CD4-positive, alpha-beta T cell treated with Interleukin-15 for 4 hours (primary cell): ENCODE data around the gene P2RX5.
A peak's percentile ranks its signal among the peaks of the same experiment; 100 is the strongest.

Experiments used
- DNase-seq: peaks from one replicate; pipeline ENCODE4 v3.0.0-alpha.2; 2020; ENCODE audit warnings: low spot score

The P2RX5 gene

DNA sequence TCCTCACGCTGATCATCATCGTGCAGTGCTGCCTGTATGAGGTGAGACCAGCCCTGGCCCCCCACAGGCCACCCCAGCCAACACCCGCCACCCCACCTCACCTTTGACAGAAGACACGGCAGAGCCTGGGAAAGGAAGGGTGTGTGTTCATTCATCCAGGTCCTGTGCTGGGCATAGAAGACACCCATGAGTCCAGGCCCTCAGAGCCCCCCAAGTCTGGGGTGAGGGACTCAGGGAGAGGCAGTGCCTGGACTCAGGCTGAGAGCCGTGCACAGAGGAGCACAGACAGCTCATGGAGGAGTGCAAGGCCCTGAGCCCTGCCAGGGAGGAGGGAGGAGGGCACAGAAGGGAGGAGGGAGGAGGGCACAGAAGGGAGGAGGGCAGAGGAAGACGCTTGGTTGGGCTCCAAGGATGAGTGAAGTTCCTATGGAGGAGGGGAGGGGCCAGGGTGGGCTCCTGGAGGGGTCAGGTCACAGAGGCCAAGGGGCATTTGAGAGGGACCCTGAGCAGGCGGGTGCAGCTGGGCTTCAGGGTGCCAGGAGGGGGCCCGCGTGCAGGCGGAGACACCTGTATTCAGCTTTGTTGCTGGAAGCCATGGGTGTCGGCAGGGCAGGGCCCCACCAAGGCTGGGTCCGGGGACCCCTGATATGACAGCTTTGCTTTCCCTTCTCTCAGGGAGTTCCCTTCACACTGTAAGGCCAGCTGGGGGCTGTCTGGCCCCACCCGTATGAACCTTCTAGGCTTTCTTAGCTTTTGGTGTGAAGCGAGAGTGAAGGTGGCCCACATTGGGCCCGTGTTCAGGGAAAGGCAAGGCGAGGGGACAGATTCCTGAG lies 39.0 kb downstream of the P2RX5 start:
- no peak for DNase-seq

- no peak for DNase-seq
Measured at GRCh38 chr17:3656353-3656752, 39.6 kb downstream of the P2RX5 start.

GRCh38 chr17:3655766-3656165 lies 40.2 kb downstream of the P2RX5 start:
- no peak for DNase-seq

DNA sequence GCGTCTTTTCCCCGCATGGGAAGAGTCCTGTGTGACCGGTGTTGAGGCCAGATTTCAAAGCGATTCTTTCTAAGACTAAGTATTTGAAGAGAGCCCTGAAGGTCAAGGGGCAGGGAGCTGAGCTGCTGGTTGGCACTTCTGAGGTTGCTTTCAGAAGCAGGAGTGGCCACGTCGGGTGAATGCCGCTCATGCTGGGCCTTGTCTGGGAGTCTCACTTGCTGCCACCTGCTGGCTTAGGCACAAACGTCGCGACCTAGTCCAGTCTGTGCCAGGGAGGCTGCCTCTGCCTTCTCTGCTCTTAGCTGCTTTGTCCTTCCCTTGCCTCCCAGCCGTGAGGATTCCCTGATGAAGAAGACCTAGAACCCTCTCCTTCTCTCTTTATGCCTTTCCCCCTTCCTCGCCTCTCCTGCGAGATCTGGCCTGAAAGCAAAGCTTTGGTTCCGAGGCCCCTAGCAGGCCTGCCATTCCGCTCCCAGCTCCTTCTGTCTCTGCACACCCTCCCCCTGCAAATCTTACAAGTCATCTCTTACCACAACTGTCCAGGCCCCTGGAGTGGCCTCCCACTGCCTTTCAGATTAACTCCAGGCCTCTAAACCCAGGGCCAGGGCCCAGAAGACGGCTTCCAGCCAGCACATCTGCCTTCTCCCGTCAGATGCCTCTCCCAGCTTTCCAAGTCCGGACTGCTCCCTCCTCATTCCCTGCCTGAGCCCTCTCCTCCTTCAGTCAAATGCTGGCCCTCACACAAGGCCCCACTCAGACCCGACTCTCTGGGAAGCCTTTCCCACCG lies 48.0 kb downstream of the P2RX5 start:
- peak; percentile 15 for DNase-seq

DNA sequence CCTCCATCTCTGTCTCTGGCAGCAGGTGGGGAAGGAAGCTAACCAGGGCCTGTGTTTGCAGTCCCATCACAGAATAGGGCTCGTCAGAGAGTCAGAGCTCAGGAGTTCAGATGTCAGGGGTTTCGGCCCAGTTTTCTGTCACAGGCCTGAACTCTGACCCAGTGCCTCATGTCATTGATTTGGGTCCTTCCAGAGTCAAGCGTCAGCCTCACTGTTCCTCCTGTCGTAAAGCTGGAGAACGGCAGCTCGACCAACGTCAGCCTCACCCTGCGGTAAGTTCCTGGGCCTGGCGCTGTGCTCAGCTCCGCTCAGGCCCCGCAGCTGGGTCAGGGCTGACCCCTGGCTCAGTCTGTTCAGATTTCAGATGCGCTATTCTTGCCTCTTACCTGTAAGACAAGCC lies 48.7 kb downstream of the P2RX5 start:
- no peak for DNase-seq

GRCh38 chr17:3645310-3645709 lies 50.6 kb downstream of the P2RX5 start:
- DNase-seq: no peak

DNA sequence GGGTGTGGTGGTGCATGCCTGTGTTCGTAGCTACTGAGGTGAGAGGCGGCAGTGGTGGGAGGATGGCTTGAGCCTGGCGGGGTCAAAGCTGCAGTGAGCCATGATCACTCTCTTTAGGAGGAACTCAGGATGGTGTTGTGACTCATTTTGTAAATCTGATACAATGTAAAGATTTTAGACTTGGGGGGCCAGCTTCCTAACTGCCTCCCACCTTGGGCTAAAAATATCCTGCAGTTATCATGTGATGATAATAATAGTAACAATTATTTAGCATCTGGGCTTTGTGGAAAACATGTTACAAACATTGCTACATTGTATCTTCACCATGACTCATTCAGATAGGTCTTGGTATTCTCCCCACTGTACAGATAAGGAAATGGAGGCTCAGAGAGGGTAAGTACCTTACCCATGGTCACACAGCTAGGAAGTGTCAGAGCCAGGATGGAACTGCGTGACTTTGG lies 52.0 kb downstream of the P2RX5 start:
- no peak for DNase-seq

GRCh38 chr17:3641717-3642486 lies 54.1 kb downstream of the P2RX5 start:
- no peak for DNase-seq

DNA sequence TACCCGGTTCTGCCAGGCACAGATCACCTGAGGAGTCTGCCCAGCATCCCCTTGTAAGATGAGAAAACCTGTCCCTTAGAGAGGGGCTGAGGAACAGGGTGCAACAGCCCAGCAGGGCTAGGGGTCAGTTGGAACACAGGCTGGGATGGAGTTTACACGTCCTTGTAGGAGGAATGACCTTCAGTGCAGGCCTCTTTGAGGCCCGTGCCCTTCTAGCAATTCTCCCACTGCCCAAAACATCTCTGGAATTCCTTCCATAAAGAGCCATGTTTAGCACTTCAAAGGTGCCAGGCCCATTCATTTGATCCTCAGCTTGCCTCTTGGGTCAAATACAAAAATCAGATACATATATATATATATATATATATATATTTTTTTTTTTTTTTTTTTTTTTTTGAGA lies 54.9 kb downstream of the P2RX5 start:
- DNase-seq: no peak

GRCh38 chr17:3639981-3640596 lies 55.9 kb downstream of the P2RX5 start:
- no peak for DNase-seq

GRCh38 chr17:3636908-3637373 lies 59.0 kb downstream of the P2RX5 start:
- DNase-seq: no peak

DNA sequence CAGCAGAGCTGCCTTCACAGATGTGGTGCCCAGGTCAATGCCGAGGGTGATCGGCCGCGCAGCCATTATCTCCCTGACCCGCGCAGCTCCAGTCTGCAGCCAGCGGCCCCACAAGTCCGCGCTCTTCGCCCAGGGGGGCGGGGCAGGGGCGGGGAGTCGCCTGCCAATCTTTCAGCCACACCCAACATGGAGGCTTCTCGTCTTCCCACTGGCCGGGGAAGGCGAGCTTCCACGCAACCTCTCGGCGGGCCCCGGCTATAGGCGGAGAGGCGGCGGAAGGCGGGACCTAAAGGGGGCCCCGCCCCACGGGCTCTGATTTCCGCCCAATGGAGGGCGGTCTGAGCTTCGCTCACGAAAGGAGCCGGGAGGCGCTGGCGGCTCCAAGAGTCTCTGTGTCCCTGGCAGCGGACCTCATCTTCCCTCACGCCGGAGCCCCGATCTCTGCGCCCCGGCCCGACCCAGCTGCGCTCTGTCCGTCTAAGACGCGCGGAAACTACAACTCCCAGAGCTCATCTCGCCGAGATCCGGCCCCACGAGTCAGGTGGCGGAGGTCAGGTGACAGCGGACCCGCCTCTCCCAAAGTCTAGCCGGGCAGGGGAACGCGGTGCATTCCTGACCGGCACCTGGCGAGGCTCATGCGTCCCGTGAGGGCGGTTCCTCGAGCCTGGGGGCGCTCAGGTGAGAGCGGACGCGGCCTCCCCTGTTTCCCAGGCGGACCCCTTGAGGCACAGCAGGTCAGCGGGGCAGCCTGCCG lies 59.6 kb downstream of the P2RX5 start, which contains the start of the genes CTNS and SHPK:
Gene CTNS (plus strand): TSS at position 607 of the 754 bp plus-strand sequence. CDS start 3,447 bp downstream, outside the sequence.
Gene SHPK (minus strand): TSS at position 97 of the 754 bp plus-strand sequence. CDS start 31 bp downstream, at position 66.
- DNase-seq: peak; percentile 94

DNA sequence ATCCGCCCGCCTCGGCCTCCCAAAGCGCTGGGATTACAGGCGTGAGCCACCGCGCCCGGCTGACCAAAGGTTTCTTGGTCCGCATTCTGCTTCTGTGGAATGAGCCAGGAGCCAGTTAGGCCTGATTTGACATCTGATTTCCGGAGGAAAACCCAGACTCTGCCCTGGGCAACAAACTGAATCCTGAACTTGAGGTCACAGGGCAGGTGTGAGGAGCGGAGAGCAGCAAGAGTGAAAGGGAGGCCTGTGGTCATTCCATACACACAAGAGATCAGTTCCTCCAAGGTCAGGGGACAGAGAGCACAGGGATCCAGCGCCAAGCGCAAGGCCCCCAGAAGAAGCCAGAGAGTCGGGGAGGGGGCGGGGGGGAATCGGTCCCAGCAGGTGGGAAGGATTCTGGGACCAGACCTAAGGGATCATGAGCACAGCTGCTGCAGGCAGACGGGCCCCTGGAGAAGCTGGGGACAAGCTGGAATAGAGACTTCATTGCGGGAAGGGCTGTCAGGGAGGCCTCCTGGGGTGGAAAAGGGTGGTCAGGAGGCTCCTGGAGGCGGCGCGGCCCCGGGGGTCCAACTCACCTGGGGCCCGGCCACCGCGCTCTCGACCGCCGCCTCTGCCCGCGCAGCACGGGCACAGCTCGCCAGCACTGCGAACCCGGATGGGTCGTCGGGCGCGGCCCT lies 60.3 kb downstream of the P2RX5 start:
- DNase-seq: no peak

GRCh38 chr17:3632287-3632686 lies 63.7 kb downstream of the P2RX5 start:
- no peak for DNase-seq

- DNase-seq: no peak
Measured at GRCh38 chr17:3630781-3631180, 65.2 kb downstream of the P2RX5 start.

GRCh38 chr17:3627769-3628167 lies 68.2 kb downstream of the P2RX5 start:
- DNase-seq: no peak

DNA sequence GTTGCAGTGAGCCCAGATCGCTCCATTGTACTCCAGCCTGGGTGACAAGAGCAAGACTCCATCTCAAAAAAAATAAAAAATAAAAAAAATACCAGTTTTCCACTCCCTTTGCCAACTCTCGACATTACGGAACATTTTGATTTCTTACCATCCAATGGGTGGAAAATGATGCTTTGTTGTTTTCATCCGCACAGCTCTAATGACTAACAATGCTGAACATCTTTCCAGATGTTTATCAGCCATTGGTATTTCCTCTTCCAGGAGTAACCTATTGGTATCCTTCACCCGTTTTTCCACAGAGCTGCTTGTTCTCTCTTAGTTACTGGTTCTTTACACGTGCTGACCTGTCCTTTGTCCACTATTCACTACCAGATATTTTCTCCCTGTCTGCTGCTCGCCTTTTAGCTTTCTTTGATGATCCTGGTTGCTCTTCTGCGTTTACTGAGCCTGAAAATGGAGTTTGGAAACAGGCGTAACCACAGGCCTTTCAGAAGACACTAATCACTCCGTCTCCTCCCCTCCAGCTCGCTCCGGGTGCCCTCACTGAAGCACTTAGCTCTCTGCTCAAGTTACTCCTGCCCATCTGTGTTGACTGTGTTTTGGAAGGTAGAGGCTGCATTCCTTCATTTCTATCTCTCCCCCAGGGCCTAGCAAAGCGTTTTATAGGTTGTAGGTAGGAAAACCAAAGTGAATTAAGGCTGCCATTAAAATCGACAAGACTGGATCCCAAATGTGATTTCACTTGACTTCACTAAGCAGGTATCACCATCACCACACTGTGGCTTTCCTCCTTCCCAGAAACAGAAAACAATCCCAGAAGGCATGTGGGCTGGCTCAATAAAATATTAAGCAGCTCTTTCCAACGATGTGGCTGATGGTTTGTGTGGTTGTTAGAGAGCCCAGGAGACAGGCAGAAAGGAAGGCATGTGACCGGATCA lies 68.9 kb downstream of the P2RX5 start:
- DNase-seq: no peak
